Subcutaneous adipose tissue (tissue), 4 donors: Measurements from ENCODE around the gene THAP4. TPM values are rescaled to one million over a fixed set of nuclear protein-coding genes. Genes with fewer than 3 reads are reported as not detected.

ENCODE experiments used
- total RNA-seq, 4 donors: library from RNA; depleted of rRNA; stranded (reverse); fragments of >200 nt; gene quantifications; one replicate each; pipeline ENCODE4 v1.1.0, GENCODE V29; 2016
- TF ChIP-seq, protein P1 (sequence below): fragments of 450-650 bp; IDR thresholded peaks from one replicate; pipeline ENCODE4 v1.5.1; 2016; ENCODE audit warnings: low read depth, mild to moderate bottlenecking, control low read depth, antibody characterized with exemption, moderate library complexity

THAP4 gene
- total RNA-seq, 4 donors from 2014 or later, result 24.8 to 54.3 (median 31.1) TPM

DNA sequence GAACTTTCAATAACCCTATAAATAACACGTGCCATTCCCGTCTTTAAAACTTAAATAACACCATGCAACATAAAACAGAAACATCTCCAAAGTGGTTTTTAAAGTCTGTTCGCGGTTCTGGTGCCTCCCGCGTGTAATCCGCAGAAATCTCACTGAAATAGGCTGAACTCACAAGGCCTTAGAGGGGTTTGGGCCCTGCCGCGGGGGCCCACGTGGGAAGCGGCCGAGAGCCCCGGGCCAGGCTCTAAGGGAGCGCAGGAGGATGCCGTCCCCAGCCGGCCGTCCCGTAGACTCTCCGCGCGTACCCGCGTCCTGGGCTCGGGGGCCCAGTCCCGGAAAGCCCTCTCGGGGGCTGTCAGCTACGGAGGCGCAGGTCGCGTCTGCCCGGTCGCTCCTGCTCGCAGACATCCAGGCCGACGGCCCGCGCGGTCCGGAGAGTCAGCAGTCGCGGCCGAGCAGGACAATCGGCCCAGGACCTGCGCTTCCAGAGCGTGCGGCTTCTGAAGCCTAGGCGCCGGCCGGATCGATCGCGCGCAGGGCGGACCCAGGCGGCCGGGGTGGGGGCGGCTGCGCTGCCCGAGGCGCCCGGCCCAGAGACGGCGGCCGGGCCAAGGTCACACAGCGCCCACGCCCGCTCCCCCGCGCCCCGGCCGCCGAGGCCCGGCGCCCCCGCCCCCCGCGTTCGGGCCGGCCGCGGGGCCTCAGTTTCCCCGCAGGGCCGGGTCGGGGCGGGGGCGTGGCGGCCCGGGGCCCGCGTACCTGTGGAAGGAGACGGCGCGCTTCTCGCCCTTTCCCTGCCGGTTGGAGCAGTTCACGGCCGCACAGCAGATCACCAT lies 558 bp downstream of the THAP4 start:
- TF ChIP-seq, protein P1, sequence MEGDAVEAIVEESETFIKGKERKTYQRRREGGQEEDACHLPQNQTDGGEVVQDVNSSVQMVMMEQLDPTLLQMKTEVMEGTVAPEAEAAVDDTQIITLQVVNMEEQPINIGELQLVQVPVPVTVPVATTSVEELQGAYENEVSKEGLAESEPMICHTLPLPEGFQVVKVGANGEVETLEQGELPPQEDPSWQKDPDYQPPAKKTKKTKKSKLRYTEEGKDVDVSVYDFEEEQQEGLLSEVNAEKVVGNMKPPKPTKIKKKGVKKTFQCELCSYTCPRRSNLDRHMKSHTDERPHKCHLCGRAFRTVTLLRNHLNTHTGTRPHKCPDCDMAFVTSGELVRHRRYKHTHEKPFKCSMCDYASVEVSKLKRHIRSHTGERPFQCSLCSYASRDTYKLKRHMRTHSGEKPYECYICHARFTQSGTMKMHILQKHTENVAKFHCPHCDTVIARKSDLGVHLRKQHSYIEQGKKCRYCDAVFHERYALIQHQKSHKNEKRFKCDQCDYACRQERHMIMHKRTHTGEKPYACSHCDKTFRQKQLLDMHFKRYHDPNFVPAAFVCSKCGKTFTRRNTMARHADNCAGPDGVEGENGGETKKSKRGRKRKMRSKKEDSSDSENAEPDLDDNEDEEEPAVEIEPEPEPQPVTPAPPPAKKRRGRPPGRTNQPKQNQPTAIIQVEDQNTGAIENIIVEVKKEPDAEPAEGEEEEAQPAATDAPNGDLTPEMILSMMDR, result no peak

DNA sequence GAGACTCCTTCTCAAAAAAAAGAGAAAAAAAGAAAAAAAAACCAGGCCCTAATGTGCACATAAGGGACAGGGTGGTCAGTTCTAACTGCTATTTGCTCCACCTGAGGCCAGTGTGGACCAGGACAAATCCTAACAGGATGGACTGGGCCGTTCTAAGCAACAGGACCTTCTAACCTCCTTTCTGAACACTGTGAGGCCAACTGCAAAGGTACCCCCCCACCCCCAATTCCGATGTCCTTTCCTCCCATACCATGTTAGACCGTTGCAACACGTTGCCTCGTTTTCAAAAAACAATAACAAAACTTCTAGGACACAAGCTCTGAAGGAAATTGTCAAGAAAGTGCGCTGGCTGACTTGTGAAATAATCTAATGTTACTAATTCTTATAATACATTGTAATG lies 1.2 kb downstream of the THAP4 start:
- TF ChIP-seq, protein P1, result no peak

DNA sequence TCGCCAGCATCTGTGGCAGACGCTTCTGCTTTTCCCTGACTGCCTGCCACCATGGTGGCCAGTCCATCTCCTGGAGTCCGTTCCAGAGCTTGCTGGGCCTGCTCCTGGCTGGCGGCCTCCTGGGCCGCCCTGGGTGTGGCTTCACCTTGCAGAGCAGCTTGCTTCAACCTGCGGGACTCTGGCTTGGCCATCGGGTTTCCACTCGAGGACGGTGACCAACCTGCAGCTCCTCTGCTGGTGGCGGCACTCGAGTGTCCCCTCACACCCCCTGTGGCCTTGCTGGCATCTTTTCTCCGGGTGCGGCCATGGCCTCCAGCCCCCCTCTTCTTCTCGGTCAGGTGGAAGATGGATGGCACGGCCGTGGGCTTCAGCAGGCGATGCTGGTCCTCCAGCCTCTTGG lies 3.4 kb downstream of the THAP4 start:
- TF ChIP-seq, protein P1, result no peak

DNA sequence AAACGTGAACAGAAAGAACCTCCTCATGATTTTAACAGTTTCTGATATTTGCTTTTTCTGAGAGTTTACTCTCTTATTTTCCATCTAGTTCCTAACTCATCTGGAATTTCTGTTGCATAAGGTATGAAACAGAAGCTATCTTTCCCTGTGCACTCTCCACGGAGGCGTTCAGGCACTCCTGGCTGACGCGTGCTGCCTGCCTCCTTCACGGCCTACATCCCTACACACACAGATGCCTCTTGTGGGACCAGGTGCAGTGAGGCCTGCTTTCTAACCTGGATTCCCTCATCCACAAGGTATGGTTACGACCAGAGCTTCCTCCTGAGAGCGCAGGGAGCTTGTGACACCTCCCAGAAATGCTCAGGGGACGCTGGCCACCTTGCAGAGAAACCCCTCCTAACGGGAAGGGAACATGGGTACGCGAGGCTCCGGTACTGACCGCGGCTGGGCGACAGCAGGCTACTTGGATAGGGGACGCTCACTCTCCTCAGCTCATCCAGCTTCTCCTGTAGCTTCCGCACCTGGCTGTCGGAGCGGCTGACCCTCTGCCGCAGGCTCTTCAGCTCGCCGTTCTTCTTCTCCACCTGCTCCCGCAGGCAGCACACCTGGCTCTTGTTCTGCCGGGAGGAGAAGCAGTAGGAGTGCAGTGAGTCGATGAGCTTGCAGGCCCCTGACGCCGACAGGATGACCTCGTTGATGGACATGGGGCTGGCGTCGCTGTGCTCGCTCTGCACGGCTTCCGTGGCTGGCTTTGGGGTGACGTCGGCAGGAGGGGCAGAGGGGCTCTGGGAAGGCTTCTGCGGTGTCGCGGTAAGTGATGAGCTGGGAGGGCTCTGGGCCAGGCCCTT lies 4.3 kb downstream of the THAP4 start:
- TF ChIP-seq, protein P1, result no peak

DNA sequence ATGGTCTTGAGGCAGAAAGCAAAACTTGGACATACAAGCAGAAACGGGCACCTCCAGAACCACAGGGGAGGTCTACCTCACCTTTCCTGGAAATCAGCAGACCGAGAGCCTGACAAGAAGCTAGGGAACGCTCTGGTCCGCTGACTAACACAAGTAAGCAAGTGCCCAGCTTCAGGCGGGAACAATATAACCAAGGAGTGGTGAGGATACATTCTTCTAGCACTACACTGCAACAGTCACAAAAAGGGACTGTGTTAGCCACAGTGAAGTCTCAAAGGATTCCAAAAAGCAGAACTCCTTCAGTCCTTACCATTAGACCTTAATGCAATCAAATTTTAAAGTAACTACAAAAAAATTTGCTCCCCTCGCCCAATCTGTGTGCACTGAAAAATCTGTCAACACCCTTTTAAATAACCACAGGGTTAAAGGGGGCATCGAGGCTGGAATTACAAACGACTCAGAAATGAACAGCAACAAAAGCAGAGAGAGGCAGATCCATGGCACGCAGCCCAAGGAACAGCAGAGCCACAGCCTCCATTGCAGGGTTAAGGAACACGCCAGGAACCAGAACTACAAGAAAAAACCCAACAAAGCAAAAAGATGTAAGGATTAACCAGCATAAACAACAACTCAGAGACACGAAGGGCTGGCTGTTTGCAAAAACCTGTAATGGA lies 7.1 kb downstream of the THAP4 start:
- TF ChIP-seq, protein P1, result no peak

DNA sequence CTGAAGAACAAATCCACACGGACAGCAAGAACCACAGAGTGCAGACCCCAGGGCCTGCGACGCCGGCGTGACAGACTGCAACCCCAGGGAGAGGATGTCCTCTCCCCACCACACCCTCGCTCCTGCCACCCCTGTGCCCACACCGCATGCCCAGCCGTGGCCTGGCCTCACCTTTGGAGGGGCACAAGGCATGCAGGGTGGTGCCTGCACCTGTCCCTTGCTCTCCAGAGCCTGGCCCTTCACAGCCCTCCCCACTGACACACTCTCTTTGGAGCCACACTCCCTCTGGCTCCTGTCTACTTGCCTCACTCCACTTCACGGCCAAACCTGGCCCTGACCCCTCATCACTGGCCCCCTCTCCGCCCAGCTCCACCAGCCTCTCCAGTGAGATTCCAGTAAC lies 9.3 kb downstream of the THAP4 start:
- TF ChIP-seq, protein P1, result no peak

DNA sequence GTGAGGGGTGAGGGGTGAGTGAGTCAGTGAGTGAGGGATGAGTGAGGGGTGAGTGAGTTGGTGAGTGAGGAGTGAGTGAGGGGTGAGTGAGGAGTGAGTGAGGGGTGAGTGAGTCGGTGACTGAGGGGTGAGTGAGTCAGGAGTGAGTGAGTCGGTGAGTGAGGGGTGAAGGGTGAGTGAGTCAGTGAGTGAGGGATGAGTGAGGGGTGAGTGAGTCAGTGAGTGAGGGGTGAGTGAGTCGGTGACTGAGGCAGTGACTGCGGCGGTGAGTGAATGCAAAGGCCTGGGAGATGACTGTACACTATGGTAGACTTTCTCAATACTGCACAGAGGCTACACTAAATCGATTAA lies 16.6 kb downstream of the THAP4 start:
- TF ChIP-seq, protein P1, result no peak
